IMR-90 (cell line): ENCODE data around the gene CYTH1. TPM values are rescaled to one million over a fixed set of nuclear protein-coding genes. Genes with fewer than 3 reads are reported as not detected.

ENCODE experiments used
- ATAC-seq: fragments of 200-7000 bp; cut with Tn5 transposase; 2 replicates; pipeline ENCODE4 v1.9.1; 2020; ENCODE audit warnings: low read depth, mild to moderate bottlenecking, moderate library complexity
- BruUV-seq: library from RNA; stranded (reverse); fragments of 400-500 nt; replicated peaks from 2 replicates; lab custom pipeline; 2021; lab: Mats Ljungman, UMichigan
- CTCF ChIA-PET: fragments of 300-600 bp; formaldehyde crosslinking; extraction: SDS; loops from one replicate; lab custom pipeline; 2021; ENCODE audit warnings: antibody characterized with exemption; lab: Yijun Ruan, JAX
- POLR2A ChIA-PET: fragments of 300-600 bp; sonication (Branson Sonifier 250); formaldehyde crosslinking; loops from one replicate; lab custom pipeline; 2022; ENCODE audit warnings: antibody characterized with exemption; ENCODE audit not compliant: unreplicated experiment; lab: Charles Lee
- DNase-seq: peaks from one replicate; pipeline ENCODE4 v3.0.0; 2013
- H2AFZ ChIP-seq: replicated peaks from 2 replicates; pipeline ENCODE3; 2013; ENCODE audit warnings: low read length, mild to moderate bottlenecking; ENCODE audit not compliant: poor library complexity
- H2AK5ac ChIP-seq: 2 replicates; pipeline ENCODE4 v1.6.1; 2013; ENCODE audit warnings: low read depth, low read length, inconsistent platforms
- H2AK9ac ChIP-seq: replicated peaks from 2 replicates; pipeline ENCODE3; 2013; ENCODE audit warnings: mild to moderate bottlenecking, low read depth, low read length, moderate library complexity; ENCODE audit not compliant: poor library complexity
- H2BK120ac ChIP-seq: 2 replicates; pipeline ENCODE4 v1.6.1; 2013; ENCODE audit warnings: low read depth, low read length, inconsistent platforms
- H2BK15ac ChIP-seq: 3 replicates; pipeline ENCODE4 v1.6.1; 2013; ENCODE audit warnings: low read depth, low read length, inconsistent platforms
- H2BK20ac ChIP-seq: 2 replicates; pipeline ENCODE4 v1.6.1; 2013; ENCODE audit warnings: low read depth, mild to moderate bottlenecking, inconsistent platforms, low read length, moderate library complexity
- H2BK5ac ChIP-seq: 2 replicates; pipeline ENCODE4 v1.6.1; 2013; ENCODE audit warnings: mild to moderate bottlenecking, low read depth, low read length, inconsistent platforms; ENCODE audit not compliant: poor library complexity, severe bottlenecking
- H3K14ac ChIP-seq: replicated peaks from 2 replicates; pipeline ENCODE4 v1.6.1; 2013; ENCODE audit warnings: low read depth, low read length, inconsistent platforms
- H3K18ac ChIP-seq: 2 replicates; pipeline ENCODE4 v1.6.1; 2013; ENCODE audit warnings: low read depth, low read length, control low read depth
- H3K23ac ChIP-seq: 2 replicates; pipeline ENCODE4 v1.6.1; 2013; ENCODE audit warnings: low read depth, low read length, inconsistent platforms
- H3K27ac ChIP-seq: 2 replicates; pipeline ENCODE4 v1.5.1; 2013; ENCODE audit warnings: mild to moderate bottlenecking, control low read depth, low read length; ENCODE audit not compliant: insufficient read depth
- H3K27me3 ChIP-seq: 2 replicates; pipeline ENCODE4 v1.6.1; 2013; ENCODE audit warnings: low read length; ENCODE audit not compliant: control insufficient read depth, insufficient read depth
- H3K36me3 ChIP-seq: 2 replicates; pipeline ENCODE4 v1.6.1; 2013; ENCODE audit warnings: low read length, mixed read lengths; ENCODE audit not compliant: control insufficient read depth, insufficient read depth
- H3K4ac ChIP-seq: 2 replicates; pipeline ENCODE4 v1.6.1; 2013; ENCODE audit warnings: low read depth, low read length, inconsistent platforms
- H3K4me1 ChIP-seq: 2 replicates; pipeline ENCODE4 v1.6.1; 2013; ENCODE audit warnings: low read length, mixed read lengths; ENCODE audit not compliant: control insufficient read depth, insufficient read depth
- H3K4me2 ChIP-seq: 2 replicates; pipeline ENCODE4 v1.6.1; 2013; ENCODE audit warnings: low read depth, mild to moderate bottlenecking, control low read depth, low read length, moderate library complexity
- H3K4me3 ChIP-seq: 2 replicates; pipeline ENCODE4 v1.5.1; 2013; ENCODE audit warnings: low read depth, mild to moderate bottlenecking, control low read depth, low read length, moderate library complexity; ENCODE audit not compliant: insufficient read depth
- H3K56ac ChIP-seq: 2 replicates; pipeline ENCODE4 v1.6.1; 2013; ENCODE audit warnings: low read length, inconsistent platforms; ENCODE audit not compliant: insufficient read depth; ENCODE audit errors: extremely low read depth
- H3K79me1 ChIP-seq, 2 experiments: 2 replicates each; pipeline ENCODE4 v1.6.1; 2013; ENCODE audit warnings: low read length in 2 of 2, inconsistent platforms in 1 of 2, low read depth in 1 of 2
- H3K9ac ChIP-seq: 2 replicates; pipeline ENCODE4 v1.6.1; 2013; ENCODE audit warnings: low read depth, low read length, control low read depth
- H3K9me1 ChIP-seq: 2 replicates; pipeline ENCODE4 v1.6.1; 2013; ENCODE audit warnings: low read length, inconsistent platforms; ENCODE audit not compliant: insufficient read depth
- H3K9me3 ChIP-seq: 2 replicates; pipeline ENCODE4 v1.6.1; 2013; ENCODE audit warnings: low read length; ENCODE audit not compliant: control insufficient read depth, insufficient read depth
- H4K20me1 ChIP-seq: 2 replicates; pipeline ENCODE4 v1.6.1; 2013; ENCODE audit warnings: low read length, inconsistent platforms; ENCODE audit not compliant: insufficient read depth
- H4K5ac ChIP-seq: 2 replicates; pipeline ENCODE4 v1.6.1; 2013; ENCODE audit warnings: mild to moderate bottlenecking, low read depth, low read length, control low read depth
- H4K8ac ChIP-seq, 2 experiments: 2 replicates each; pipeline ENCODE4 v1.6.1; 2013; ENCODE audit warnings: low read depth in 2 of 2, low read length in 2 of 2, control low read depth in 1 of 2, inconsistent platforms in 1 of 2
- H4K91ac ChIP-seq: 2 replicates; pipeline ENCODE4 v1.6.1; 2013; ENCODE audit warnings: low read depth, low read length, inconsistent platforms; ENCODE audit not compliant: insufficient read depth
- CEBPB ChIP-seq: IDR thresholded peaks from 2 replicates; pipeline ENCODE4 v1.6.1; 2012; ENCODE audit warnings: low read depth, low read length, improper control_type of control experiment
- MAFK ChIP-seq: IDR thresholded peaks from 2 replicates; pipeline ENCODE4 v1.6.1; 2012; ENCODE audit warnings: low read depth, low read length, improper control_type of control experiment
- WGBS, 2 experiments: methylation state at CpG; one replicate each; pipeline versions ENCODE4 v1.1.5 to v1.1.7; 2013; ENCODE audit warnings: missing lambda C conversion rate in 2 of 2; ENCODE audit not compliant: insufficient read length in 1 of 2; ENCODE audit errors: extremely low coverage in 2 of 2; 5-methylcytosine and 5-hydroxymethylcytosine counted together
- dilution Hi-C: fragments of 300-500 bp; cut with HindIII; formaldehyde crosslinking; loops from one replicate; pipeline ENCODE4 v1.14.3; 2018; ENCODE audit warnings: low sequenced_read_pairs; ENCODE audit not compliant: unreplicated experiment
- in situ Hi-C: fragments of 300-500 bp; cut with MboI; formaldehyde crosslinking; loops from 3 replicates; pipeline ENCODE4 v1.14.3; 2019; ENCODE audit warnings: low sequenced_read_pairs, inconsistent platforms, mixed read lengths
- intact Hi-C: fragments of 100-400 bp; cut with micrococcal nuclease; formaldehyde crosslinking; loops from 2 replicates; pipeline ENCODE4 v1.10.0; 2022
- polyA plus RNA-seq, 3 experiments: library from polyadenylated mRNA; depleted of rRNA; stranded (reverse); fragments of >200 nt; gene quantifications; 2 replicates each; pipeline ENCODE4 v1.2.3, GENCODE V29; 2012; ENCODE audit warnings: low replicate concordance in 1 of 3
- total RNA-seq: library from RNA; depleted of rRNA; stranded (reverse); fragments of >200 nt; gene quantifications from 2 replicates; pipeline ENCODE4 v1.2.3, GENCODE V29; 2012

Gene CYTH1
- total and polyA plus RNA-seq, 2 of the 4 experiments (the other 2 are of a cell fraction) = 7.9 to 12.4 TPM

- H2BK5ac ChIP-seq = no peak overlapping the region
- peaks cover 24% of the 10 kb centered on the region for H4K20me1 ChIP-seq
- H2BK20ac ChIP-seq = no peak overlapping the region
- no peak overlapping the region for H3K4me2 ChIP-seq
- no peak for DNase-seq
- dilution Hi-C loops (no loop called here), in situ Hi-C loops (no loop called here), intact Hi-C loops (no loop called here)
- no peak for TF ChIP-seq CEBPB
- TF ChIP-seq MAFK = no peak
- no peak for ATAC-seq
- peaks cover 14% of the 10 kb centered on the region for H3K9me1 ChIP-seq
- H2AK9ac ChIP-seq = no peak overlapping the region
- H2AFZ ChIP-seq = no peak overlapping the region
- no peak overlapping the region for H3K27ac ChIP-seq
- ChIA-PET POLR2A (no interaction called here), CTCF (interaction anchor here (0.7 to 1.5 kb wide), 2 partner anchors 10 to 477 kb away, joined by 3 read pairs; no protein-coding TSS in a partner anchor)
- no peak overlapping the region for H3K14ac ChIP-seq
- no peaks in the 10 kb centered on the region for H3K27me3 ChIP-seq
- H2BK15ac ChIP-seq = no peak overlapping the region
- H2BK120ac ChIP-seq = no peak overlapping the region
- H4K8ac ChIP-seq = no peak overlapping the region
- no peak overlapping the region for H3K56ac ChIP-seq
- H3K4me1 ChIP-seq = peaks cover 11% of the 10 kb centered on the region
- H4K5ac ChIP-seq = no peak overlapping the region
- H2AK5ac ChIP-seq = no peak overlapping the region
- no peak overlapping the region for H3K18ac ChIP-seq
- BruUV-seq = no TSS peak
- peaks cover 18 to 48% of the 10 kb centered on the region in 2 experiments for H3K79me1 ChIP-seq
- H3K4me3 ChIP-seq = no peak overlapping the region
- no peaks in the 10 kb centered on the region for H3K36me3 ChIP-seq
- H3K9me3 ChIP-seq = no peaks in the 10 kb centered on the region
- no peak overlapping the region for H3K9ac ChIP-seq
- H4K91ac ChIP-seq = no peak overlapping the region
- no peak overlapping the region for H3K23ac ChIP-seq
- WGBS, 2 experiments = 93% methylated on average over 2 of the region's 7 CpGs; no CpG with 5 or more reads in 1 of the 2 experiments
- no peak overlapping the region for H3K4ac ChIP-seq
Measured at GRCh38 chr17:78728495-78728894, 53.6 kb downstream of the CYTH1 start.
